Measurements from ENCODE around the gene NKD1. TPM values are rescaled to one million over a fixed set of nuclear protein-coding genes. Genes with fewer than 3 reads are reported as not detected.

NKD1 gene
- total RNA-seq, 2 donors from 2014 or later, result 1.1 to 3.0 TPM

DNA sequence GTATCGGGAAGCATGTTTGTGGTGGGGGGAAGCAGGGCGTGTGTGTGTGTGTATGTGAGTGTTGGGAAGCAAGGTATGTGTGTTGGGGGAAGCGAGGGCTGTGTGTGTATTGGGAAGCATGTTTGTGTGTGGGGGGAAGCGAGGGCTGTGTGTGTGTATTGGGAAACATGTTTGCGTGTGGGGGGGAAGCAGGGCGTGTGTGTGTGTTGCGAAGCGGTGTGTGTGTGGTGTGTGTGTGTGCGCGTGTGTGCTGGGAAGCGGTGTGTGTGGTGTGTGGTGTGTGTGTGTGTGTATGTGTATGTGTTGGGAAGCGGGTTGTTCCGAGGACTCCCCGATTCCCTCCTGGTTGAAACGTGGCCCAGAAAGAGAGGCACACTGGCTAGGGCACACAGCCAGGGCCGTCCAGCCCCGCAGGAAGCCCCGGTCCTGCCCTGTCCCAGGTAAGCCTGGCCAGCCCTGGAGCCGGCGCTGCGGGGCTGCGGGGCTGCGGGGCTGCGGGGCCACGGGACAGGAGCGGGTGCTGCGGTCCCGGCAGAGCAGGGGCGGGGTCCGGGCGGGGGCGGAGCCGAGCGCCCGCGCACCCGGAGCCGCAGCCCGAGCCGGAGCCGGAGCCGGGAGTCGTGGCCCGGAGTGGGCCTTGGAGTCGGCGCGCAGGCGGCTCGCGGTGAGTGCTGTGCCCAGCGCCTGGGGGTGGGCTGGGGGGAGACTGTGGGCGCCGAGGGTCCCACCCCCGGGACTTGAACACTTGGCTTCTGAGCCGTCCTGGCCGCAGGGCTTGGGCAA, 145.0 kb downstream of the NKD1 start, which contains the start of gene NOD2:
Gene NOD2, plus strand, starts transcription at position 608 of the 783 bp plus-strand sequence. CDS start 5,890 bp downstream, outside the sequence.
- H3K27ac ChIP-seq, result peak within 1 kb of the TSS in 1 of 2 donors; percentile 35
- DNase-seq (ENCODE audit: low spot score), result no peak

DNA sequence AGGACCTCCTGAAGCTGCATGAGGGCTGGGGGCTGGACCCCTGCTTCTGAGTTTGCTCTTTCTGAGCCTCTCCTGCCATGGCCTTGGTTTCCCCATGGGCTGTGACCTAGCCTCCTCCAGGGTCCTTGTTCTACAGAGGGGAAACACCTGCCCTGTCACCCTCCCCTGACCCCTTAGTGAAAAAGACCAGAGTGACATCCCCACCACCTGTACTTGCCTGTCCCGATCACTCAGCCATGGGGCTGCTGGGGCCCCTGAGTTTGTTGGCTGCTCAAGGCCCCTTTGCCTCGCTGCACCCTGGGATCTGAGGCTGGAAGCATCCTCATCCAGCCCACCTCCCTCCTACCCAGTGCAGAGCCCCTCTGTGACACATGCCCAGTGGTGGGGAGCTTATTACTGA, 146.0 kb downstream of the NKD1 start:
- Histone ChIP-seq H3K36me3 (no peaks in the 10 kb centered on the region), H3K27me3 (no peaks in the 10 kb centered on the region), H3K27ac (no peak overlapping the region), H3K4me3 (peak overlapping the region in 1 of 2 donors; percentile 52), H3K9me3 (no peaks in the 10 kb centered on the region), H3K4me1 (peaks cover 0 to 38% of the 10 kb centered on the region in 2 donors)
- TF ChIP-seq, protein P1, sequence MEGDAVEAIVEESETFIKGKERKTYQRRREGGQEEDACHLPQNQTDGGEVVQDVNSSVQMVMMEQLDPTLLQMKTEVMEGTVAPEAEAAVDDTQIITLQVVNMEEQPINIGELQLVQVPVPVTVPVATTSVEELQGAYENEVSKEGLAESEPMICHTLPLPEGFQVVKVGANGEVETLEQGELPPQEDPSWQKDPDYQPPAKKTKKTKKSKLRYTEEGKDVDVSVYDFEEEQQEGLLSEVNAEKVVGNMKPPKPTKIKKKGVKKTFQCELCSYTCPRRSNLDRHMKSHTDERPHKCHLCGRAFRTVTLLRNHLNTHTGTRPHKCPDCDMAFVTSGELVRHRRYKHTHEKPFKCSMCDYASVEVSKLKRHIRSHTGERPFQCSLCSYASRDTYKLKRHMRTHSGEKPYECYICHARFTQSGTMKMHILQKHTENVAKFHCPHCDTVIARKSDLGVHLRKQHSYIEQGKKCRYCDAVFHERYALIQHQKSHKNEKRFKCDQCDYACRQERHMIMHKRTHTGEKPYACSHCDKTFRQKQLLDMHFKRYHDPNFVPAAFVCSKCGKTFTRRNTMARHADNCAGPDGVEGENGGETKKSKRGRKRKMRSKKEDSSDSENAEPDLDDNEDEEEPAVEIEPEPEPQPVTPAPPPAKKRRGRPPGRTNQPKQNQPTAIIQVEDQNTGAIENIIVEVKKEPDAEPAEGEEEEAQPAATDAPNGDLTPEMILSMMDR (IDR thresholded peaks at IDR 0.05), result no peak
- DNase-seq (ENCODE audit: low spot score), result no peak

More for the DNA sequence above, 145.0 kb downstream of the NKD1 start, which contains the start of gene NOD2:
- H3K4me3 ChIP-seq, result peak within 1 kb of the TSS; percentile 31 to 52
- H3K4me1 ChIP-seq, result peaks cover 0 to 39% of the 10 kb centered on the region in 2 donors
- no peaks in the 10 kb centered on the region for H3K36me3 ChIP-seq
- no peaks in the 10 kb centered on the region for H3K9me3 ChIP-seq
- TF ChIP-seq, protein P1 (IDR thresholded peaks at IDR 0.05), result no peak
- H3K27me3 ChIP-seq, result no peaks in the 10 kb centered on the region

DNA sequence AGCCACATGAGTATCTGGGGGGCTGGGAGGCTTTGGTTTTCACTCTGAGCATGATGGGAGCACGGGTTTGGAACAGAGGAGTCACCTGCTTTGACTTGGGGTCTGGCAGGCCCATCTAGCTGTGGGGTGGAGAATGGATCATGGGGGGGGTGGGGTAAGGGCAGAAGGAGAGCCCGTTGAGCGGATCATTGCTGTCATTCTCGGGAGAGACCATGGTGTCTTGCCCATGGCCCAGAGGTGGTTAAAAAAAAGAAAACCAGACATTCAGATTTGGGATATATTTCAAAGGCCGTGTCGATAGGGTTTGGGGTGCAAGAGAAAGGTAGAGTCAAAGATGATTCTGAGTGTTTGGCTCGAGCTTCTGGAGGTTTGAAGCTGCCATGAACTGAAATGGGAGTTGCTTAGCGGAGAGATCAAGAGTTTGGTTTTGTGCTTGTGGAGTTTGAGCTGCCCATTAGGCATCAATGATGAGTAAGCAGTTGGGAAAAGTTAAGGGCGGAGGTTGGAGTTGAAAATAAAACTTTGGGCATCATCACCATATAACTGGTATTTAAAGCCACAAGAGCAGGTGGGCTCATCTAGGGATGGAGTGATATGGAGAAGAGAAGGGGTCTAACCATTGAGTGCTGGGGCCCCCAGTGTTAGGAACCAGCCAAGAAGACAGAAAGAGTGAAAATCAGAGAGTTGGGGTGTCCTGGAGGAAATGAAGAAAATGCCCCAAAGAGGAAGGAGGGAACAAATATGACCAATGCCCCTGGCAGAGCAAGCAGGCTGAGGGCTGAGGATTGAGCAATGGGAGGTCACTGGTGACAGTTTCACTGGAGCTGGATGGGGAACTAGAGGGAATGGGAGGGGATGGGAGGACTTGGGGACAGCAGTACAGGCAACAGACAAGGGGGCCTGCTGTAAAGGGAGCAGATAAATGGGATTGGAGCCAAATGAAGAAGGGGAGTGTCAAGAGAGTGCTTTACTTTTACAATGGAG, 147.1 kb downstream of the NKD1 start:
- Histone ChIP-seq H3K9me3 (no peaks in the 10 kb centered on the region), H3K27me3 (no peaks in the 10 kb centered on the region), H3K27ac (peak overlapping the region; percentile 47 to 70), H3K4me1 (peaks cover 0 to 38% of the 10 kb centered on the region in 2 donors), H3K4me3 (no peak overlapping the region), H3K36me3 (no peaks in the 10 kb centered on the region)
- TF ChIP-seq, protein P1 (IDR thresholded peaks at IDR 0.05), result no peak
- no peak for DNase-seq (ENCODE audit: low spot score)

DNA sequence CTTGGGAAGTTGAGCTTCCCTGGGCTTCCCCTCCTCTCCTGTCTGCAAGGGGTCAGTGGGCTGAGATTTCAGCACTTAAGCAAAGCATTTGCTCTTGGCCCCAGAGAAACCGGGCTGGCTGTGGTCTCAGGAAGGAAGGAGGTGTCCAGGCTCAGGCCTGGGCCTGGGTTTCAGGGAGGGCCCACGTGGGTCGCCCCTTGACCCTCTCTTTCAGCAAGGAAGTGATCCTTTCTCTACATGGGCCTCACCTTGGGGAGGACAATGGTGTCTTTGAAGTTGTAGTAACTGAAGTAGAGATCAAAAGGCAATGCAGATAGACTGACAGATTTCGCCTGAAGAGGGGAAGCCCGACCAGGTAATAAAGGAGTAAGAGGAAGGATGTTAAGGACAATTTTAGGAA, 147.9 kb downstream of the NKD1 start:
- H3K4me3 ChIP-seq, result no peak overlapping the region
- no peaks in the 10 kb centered on the region for H3K36me3 ChIP-seq
- H3K9me3 ChIP-seq, result no peaks in the 10 kb centered on the region
- no peak for DNase-seq (ENCODE audit: low spot score)
- TF ChIP-seq, protein P1 (IDR thresholded peaks at IDR 0.05), result no peak
- H3K27me3 ChIP-seq, result no peaks in the 10 kb centered on the region
- H3K27ac ChIP-seq, result peak overlapping the region; percentile 47 to 70
- peaks cover 0 to 38% of the 10 kb centered on the region in 2 donors for H3K4me1 ChIP-seq

DNA sequence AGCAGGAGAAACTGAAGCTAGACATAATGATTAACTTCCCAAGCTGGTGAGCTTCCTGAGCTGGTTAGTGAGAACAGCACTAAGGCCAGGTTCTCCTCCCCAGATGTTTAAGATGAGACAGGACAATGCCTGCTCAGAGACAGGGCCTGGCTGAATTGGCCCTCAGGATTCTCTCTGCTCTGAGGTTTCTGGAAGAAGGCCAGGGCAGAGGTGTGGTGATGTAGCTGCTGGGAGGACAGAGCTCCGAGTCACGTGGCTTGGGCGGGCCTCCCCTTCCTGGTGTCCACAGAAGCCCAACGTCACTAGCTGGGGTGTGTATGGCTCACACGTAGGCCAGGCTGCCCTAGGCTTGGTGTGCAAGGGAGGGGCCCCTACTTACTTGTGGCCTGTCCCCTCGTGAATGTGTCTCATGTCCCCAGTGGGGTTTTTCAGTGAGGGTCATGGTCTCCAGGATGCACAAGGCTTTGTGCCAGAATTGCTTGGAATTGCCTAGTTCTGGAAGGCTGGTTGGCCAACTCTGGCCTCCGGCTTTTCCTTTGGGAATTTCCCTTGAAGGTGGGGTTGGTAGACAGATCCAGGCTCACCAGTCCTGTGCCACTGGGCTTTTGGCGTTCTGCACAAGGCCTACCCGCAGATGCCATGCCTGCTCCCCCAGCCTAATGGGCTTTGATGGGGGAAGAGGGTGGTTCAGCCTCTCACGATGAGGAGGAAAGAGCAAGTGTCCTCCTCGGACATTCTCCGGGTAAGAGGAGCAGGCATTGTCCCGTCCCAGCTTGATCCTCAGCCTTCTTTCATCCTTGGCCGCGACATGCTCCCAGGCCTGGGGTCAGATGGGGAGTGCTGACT, 148.6 kb downstream of the NKD1 start:
- H3K4me1 ChIP-seq, result peaks cover 0 to 38% of the 10 kb centered on the region in 2 donors
- H3K27ac ChIP-seq, result peak overlapping the region; percentile 47 to 70
- peak; percentile 91 for DNase-seq (ENCODE audit: low spot score)
- H3K4me3 ChIP-seq, result no peak overlapping the region
- H3K9me3 ChIP-seq, result no peaks in the 10 kb centered on the region
- TF ChIP-seq, protein P1 (IDR thresholded peaks at IDR 0.05), result no peak
- H3K27me3 ChIP-seq, result no peaks in the 10 kb centered on the region
- no peaks in the 10 kb centered on the region for H3K36me3 ChIP-seq

All from right atrium auricular region (tissue), 2 donors.